NCI-H2196 treated with DMSO at 0.1 percent for 48 hours (cell line): ENCODE measurements around the gene AFF3.
"Not testable (repeated sequence)": the region's sequence is repeated elsewhere in the genome, so short reads cannot be mapped to it uniquely, and the experiment has no call there.

ENCODE experiments used
- DNase-seq: peaks from one replicate; lab custom pipeline; 2025; ENCODE audit not compliant: unreplicated experiment; lab: John Stamatoyannopoulos, UW

The AFF3 gene

DNA sequence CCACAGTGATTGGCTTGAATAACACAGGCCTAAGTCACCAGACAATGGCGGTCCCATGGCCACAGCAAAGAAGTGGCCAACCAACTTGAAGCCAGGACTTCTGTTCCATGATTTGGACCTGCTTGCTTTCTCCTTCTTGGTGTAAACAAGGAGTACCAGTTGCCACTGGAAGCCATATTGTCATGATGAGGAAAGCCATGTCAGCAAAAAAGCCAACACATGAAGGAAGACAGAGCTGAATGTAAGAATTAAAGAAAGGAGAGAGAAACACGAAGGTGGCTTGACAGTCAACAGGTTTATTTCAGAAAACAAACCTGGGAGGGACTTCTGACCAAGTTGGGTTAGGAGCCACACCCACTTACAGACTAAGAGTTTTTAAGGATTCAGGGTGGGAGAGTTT lies 620.2 kb downstream of the AFF3 start:
- no peak for DNase-seq

DNA sequence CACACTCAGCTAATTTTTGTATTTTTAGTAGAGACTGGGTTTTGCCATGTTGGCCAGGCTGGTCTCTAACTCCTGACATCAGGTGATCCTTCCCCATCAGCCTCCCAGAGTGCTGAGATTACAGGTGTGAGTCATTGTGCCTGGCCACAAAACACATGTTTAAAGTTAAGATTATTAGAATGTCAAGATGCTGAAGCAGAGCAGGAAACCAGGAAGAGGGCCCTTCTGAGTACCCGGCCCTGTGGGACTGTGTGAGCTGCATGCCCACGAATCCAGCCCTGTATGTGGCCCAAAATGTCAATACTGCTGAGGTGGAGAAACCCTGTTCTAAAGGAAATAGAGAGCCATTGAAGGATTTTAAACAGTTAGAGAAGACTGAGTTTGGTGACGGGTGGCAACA lies 621.6 kb downstream of the AFF3 start:
- no peak for DNase-seq

- no peak for DNase-seq
These were observed 622.2 kb downstream of the AFF3 start for GRCh38 chr2:99520195-99520594.

DNA sequence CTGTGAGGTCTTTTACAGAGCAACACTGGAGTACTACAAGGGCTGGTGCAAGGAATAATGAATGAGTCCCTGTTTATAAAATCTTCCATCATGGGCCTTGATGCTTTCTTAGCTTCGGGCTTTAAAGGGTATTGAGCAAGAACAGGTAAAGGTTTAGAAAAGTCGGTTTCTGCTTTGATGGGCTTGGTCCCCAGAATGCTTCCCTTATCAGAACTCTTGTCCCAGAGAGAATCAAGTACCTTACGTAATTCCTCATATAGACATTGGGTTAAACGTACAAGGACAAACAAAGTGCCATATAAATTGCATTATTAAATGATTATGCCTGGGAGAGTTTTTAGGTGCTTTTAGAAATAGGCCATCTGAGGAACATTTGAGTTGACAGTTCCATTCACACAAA lies 628.0 kb downstream of the AFF3 start:
- no peak for DNase-seq

DNA sequence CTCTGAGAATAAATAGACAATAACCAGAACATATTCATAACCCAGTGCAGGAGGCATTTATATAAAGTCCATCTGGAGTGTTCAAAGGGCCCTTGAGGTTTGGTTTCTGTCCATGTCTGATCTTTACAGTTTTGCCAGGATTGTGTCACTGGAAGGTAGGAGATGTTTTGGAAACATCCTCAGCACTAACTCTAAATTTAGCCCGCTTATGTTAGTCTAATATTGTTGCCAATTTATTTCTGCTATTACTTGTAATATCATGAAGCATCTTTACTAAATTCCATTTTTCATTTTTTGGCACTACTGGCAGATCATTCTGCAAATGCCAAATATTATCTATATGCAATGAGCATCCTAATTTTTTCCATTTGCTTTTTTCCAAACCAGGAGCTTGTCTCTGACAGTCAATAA lies 630.2 kb downstream of the AFF3 start:
- no peak for DNase-seq

DNA sequence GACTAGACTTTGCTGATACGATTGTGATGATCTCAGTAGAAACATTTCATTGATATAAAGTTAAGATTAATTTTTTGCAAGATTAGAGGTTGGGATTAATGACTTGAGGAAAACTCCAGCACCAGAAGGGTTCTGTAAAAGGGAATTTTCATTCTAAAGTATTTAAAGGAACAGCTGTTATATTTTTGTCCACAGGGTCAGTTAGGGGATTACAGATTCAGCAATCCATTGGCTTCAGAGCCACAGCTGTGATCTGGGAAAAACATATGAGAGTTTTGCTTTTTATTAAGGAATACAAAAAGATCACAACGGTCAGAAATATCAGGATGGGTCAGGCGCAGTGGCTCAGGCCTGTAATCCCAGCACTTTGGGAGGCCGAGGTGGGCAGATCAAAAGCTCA lies 633.0 kb downstream of the AFF3 start:
- DNase-seq: no peak

GRCh38 chr2:99507937-99508818 lies 634.2 kb downstream of the AFF3 start:
- peak; percentile 95 for DNase-seq

- DNase-seq: no peak
These were observed 637.4 kb downstream of the AFF3 start for GRCh38 chr2:99504844-99505584.

GRCh38 chr2:99503662-99504416 lies 638.6 kb downstream of the AFF3 start:
- DNase-seq: not testable (repeated sequence)

GRCh38 chr2:99496021-99496420 lies 646.4 kb downstream of the AFF3 start:
- no peak for DNase-seq
